Mammary epithelial cell (primary cell): ENCODE results near the gene ADAMTS9.

ENCODE experiments used
- EZH2 ChIP-seq: IDR thresholded peaks from 2 replicates; pipeline ENCODE4 v1.6.1; 2012; ENCODE audit warnings: low read length, inconsistent platforms, borderline replicate concordance
- TF ChIP-seq, protein P1 (sequence below), 2 donors: IDR thresholded peaks in 1 of 2; conservative IDR thresholded peaks in 1 of 2; 2 replicates each; pipeline ENCODE4 v1.5.1; 2011 to 2012; ENCODE audit warnings: inconsistent platforms in 2 of 2, low read length in 2 of 2, mild to moderate bottlenecking in 2 of 2, control low read depth in 1 of 2, low read depth in 1 of 2; ENCODE audit not compliant: insufficient read depth in 1 of 2; ENCODE audit errors: extremely low read depth in 1 of 2

DNA sequence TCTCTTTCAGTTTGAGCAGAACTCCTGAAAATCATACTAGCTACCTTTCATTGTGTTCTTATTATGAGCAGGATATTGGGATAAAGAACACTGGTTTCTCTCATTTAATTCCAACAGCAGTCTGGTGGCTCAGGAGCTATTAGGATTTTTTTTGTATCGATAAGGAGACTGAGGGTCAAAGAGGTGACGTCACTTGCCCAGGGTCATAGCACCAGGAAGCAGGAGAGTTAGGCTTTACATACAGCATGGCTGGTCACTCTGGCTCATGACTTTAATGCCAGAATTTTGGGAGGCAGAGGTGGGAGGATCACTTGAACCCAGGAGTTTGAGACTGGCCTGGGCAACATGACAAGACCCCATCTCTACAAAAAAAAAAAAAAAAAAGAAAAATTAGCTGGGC is 113.6 kb downstream of the ADAMTS9 start:
- TF ChIP-seq, protein P1, sequence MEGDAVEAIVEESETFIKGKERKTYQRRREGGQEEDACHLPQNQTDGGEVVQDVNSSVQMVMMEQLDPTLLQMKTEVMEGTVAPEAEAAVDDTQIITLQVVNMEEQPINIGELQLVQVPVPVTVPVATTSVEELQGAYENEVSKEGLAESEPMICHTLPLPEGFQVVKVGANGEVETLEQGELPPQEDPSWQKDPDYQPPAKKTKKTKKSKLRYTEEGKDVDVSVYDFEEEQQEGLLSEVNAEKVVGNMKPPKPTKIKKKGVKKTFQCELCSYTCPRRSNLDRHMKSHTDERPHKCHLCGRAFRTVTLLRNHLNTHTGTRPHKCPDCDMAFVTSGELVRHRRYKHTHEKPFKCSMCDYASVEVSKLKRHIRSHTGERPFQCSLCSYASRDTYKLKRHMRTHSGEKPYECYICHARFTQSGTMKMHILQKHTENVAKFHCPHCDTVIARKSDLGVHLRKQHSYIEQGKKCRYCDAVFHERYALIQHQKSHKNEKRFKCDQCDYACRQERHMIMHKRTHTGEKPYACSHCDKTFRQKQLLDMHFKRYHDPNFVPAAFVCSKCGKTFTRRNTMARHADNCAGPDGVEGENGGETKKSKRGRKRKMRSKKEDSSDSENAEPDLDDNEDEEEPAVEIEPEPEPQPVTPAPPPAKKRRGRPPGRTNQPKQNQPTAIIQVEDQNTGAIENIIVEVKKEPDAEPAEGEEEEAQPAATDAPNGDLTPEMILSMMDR (conservative IDR thresholded peaks at IDR 0.05 in 1 of 2, IDR thresholded peaks at IDR 0.05 in 1 of 2; ENCODE audit: extremely low read depth in 1 of 2, insufficient read depth in 1 of 2, low read depth in 1 of 2, low read length in 2 of 2) = no peak
- TF ChIP-seq EZH2 = no peak
